Coronary artery (tissue), 2 donors: Measurements from ENCODE around the gene VEPH1.

ENCODE experiments used
- DNase-seq: peaks from one replicate; pipeline ENCODE4 v3.0.0-alpha.2; 2017; ENCODE audit warnings: low spot score
- H3K27ac ChIP-seq, 2 donors: fragments of 200-600 bp; sonication (generic); one replicate each; pipeline ENCODE4 v1.5.1; 2016 to 2019
- H3K4me3 ChIP-seq: fragments of 200-600 bp; sonication (generic); 2 replicates; pipeline ENCODE4 v1.5.1; 2016; ENCODE audit warnings: mild to moderate bottlenecking, moderate library complexity
- CTCF ChIP-seq: fragments of 200-600 bp; sonication (generic); IDR thresholded peaks from one replicate; pipeline ENCODE4 v1.5.1; 2019; ENCODE audit warnings: antibody characterized with exemption

The VEPH1 gene

GRCh38 chr3:157408499-157409149 is 94.6 kb downstream of the VEPH1 start:
- TF ChIP-seq CTCF: no peak
- H3K4me3 ChIP-seq: no peak overlapping the region
- no peak for DNase-seq
- no peak overlapping the region for H3K27ac ChIP-seq

GRCh38 chr3:157407769-157408168 is 95.4 kb downstream of the VEPH1 start:
- no peak for TF ChIP-seq CTCF
- DNase-seq: no peak
- Histone ChIP-seq H3K27ac (no peak overlapping the region), H3K4me3 (no peak overlapping the region)

- no peak for DNase-seq
- no peak for TF ChIP-seq CTCF
- no peak overlapping the region for H3K4me3 ChIP-seq
- H3K27ac ChIP-seq: no peak overlapping the region
Measured at GRCh38 chr3:157406394-157406793, 96.8 kb downstream of the VEPH1 start.

GRCh38 chr3:157405457-157405856 is 97.8 kb downstream of the VEPH1 start:
- Histone ChIP-seq H3K27ac (no peak overlapping the region), H3K4me3 (no peak overlapping the region)
- no peak for TF ChIP-seq CTCF
- DNase-seq: no peak

GRCh38 chr3:157404381-157404780 is 98.8 kb downstream of the VEPH1 start:
- DNase-seq: no peak

GRCh38 chr3:157398598-157398997 is 104.6 kb downstream of the VEPH1 start:
- no peak for DNase-seq
- no peak for TF ChIP-seq CTCF
- Histone ChIP-seq H3K4me3 (no peak overlapping the region), H3K27ac (no peak overlapping the region)

More at GRCh38 chr3:157404381-157404780, 98.8 kb downstream of the VEPH1 start:
- H3K4me3 ChIP-seq: no peak overlapping the region
- no peak for TF ChIP-seq CTCF
- H3K27ac ChIP-seq: no peak overlapping the region

GRCh38 chr3:157394411-157394810 is 108.8 kb downstream of the VEPH1 start:
- H3K4me3 ChIP-seq: no peak overlapping the region
- H3K27ac ChIP-seq: no peak overlapping the region
- DNase-seq: no peak
- no peak for TF ChIP-seq CTCF
